ENCODE data around the gene SPTBN1.

DNA sequence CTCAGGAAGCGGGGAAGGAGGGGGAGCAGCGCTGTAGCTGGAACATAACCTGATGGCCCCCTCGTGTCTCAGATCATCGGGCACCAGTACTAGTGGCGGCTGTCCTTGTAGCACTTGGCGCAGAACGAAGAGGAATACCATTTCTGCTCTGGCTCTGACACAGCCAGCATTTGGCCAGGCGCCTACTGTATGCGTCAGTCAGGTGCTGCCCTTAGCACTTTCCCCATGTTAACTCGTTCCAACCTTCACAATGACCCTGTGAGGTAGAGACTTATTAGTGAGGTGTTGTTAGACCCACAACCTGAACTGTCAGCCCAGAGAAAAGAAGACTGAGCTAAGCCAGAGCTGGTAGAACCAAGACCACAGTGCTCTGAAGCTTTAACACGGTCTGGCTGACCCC, 219.6 kb downstream of the SPTBN1 start:
- TF ChIP-seq CTCF (IDR thresholded peaks at IDR 0.05) (no peak), POLR2A (IDR thresholded peaks at IDR 0.05) (no peak)
